HCT116 (cell line): ENCODE measurements around the gene CSNK1G1. TPM values are rescaled to one million over a fixed set of nuclear protein-coding genes. Genes with fewer than 3 reads are reported as not detected.

Experiments
- total RNA-seq: library from RNA; stranded (reverse); gene quantifications from one replicate; pipeline ENCODE4 v1.2.1, GENCODE V29; 2021; ENCODE audit not compliant: unreplicated experiment
- TF ChIP-seq, protein P1 (sequence below): IDR thresholded peaks from 2 replicates; pipeline ENCODE4 v1.6.1; 2012; ENCODE audit warnings: low read depth

Gene CSNK1G1
- total RNA-seq, 1 experiment from 2014 or later: 21.1 TPM

DNA sequence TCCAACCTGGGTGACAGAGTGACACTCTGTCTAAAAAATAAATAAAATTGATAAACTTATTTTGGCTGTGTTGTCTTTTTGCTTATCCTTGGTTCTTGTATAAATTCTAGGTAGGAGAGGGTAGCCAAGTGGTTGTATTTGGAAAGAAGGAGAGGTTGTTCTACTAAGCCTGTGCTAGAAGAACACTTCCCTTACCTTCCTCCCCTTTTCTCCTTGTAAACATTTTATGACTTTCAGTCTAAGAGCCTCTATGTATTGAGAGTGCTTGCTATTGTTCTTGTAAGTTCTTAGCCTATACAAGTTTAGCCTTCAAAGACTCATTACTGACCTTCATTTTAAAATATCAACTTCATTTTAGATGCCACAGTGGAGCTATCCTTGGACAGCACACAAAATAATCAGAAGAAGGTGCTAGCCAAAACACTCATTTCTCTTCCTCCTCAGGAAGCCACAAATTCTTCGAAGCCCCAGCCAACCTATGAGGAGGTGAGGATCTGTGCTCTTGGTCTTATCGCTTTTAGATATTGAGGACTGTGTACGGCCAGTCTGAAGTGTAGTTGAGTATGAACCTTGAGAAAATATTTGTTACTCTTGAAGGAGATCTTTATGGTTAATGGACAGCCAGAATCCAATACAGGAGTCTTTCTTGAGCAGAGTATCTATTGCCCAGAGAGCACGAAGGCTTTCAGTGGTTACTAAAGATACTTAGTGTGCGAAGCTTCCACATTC, 238.1 kb downstream of the CSNK1G1 start (continued):
- TF ChIP-seq, protein P1, sequence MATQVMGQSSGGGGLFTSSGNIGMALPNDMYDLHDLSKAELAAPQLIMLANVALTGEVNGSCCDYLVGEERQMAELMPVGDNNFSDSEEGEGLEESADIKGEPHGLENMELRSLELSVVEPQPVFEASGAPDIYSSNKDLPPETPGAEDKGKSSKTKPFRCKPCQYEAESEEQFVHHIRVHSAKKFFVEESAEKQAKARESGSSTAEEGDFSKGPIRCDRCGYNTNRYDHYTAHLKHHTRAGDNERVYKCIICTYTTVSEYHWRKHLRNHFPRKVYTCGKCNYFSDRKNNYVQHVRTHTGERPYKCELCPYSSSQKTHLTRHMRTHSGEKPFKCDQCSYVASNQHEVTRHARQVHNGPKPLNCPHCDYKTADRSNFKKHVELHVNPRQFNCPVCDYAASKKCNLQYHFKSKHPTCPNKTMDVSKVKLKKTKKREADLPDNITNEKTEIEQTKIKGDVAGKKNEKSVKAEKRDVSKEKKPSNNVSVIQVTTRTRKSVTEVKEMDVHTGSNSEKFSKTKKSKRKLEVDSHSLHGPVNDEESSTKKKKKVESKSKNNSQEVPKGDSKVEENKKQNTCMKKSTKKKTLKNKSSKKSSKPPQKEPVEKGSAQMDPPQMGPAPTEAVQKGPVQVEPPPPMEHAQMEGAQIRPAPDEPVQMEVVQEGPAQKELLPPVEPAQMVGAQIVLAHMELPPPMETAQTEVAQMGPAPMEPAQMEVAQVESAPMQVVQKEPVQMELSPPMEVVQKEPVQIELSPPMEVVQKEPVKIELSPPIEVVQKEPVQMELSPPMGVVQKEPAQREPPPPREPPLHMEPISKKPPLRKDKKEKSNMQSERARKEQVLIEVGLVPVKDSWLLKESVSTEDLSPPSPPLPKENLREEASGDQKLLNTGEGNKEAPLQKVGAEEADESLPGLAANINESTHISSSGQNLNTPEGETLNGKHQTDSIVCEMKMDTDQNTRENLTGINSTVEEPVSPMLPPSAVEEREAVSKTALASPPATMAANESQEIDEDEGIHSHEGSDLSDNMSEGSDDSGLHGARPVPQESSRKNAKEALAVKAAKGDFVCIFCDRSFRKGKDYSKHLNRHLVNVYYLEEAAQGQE: no peak

Other genes starting within 250 kb of the CSNK1G1 start
- 6.3 TPM for gene SNX22, start 204.4 kb downstream of the CSNK1G1 start, total RNA-seq
- gene PPIB, start 193.2 kb downstream of the CSNK1G1 start, total RNA-seq: 453 TPM
- gene PCLAF, start 25.3 kb upstream of the CSNK1G1 start, total RNA-seq: 93.5 TPM
- 18.3 TPM for gene TRIP4, start 31.7 kb upstream of the CSNK1G1 start, total RNA-seq
- gene ZNF609, start 104.4 kb upstream of the CSNK1G1 start, total RNA-seq: 31.0 TPM